ENCODE data around the gene MLX.

GRCh38 chr17:42519546-42520491, 47.1 kb upstream of the MLX start:
- TF ChIP-seq POLR2A (IDR thresholded peaks at IDR 0.05) = no peak
- TF ChIP-seq, protein P1, sequence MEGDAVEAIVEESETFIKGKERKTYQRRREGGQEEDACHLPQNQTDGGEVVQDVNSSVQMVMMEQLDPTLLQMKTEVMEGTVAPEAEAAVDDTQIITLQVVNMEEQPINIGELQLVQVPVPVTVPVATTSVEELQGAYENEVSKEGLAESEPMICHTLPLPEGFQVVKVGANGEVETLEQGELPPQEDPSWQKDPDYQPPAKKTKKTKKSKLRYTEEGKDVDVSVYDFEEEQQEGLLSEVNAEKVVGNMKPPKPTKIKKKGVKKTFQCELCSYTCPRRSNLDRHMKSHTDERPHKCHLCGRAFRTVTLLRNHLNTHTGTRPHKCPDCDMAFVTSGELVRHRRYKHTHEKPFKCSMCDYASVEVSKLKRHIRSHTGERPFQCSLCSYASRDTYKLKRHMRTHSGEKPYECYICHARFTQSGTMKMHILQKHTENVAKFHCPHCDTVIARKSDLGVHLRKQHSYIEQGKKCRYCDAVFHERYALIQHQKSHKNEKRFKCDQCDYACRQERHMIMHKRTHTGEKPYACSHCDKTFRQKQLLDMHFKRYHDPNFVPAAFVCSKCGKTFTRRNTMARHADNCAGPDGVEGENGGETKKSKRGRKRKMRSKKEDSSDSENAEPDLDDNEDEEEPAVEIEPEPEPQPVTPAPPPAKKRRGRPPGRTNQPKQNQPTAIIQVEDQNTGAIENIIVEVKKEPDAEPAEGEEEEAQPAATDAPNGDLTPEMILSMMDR (IDR thresholded peaks at IDR 0.05) = no peak
